NCI-H2227 (cell line): Measurements from ENCODE around the gene THOP1.
"Not testable (repeated sequence)": the region's sequence is repeated elsewhere in the genome, so short reads cannot be mapped to it uniquely, and the experiment has no call there.

Source experiments
- DNase-seq: peaks from one replicate; lab custom pipeline; 2025; ENCODE audit not compliant: unreplicated experiment; lab: John Stamatoyannopoulos, UW

Gene THOP1

GRCh38 chr19:2815191-2815614, 29.9 kb downstream of the THOP1 start:
- DNase-seq: no peak

GRCh38 chr19:2815923-2816322, 30.6 kb downstream of the THOP1 start:
- no peak for DNase-seq

GRCh38 chr19:2816641-2817040, 31.3 kb downstream of the THOP1 start:
- DNase-seq: no peak

GRCh38 chr19:2817237-2817829, 32.0 kb downstream of the THOP1 start:
- DNase-seq: not testable (repeated sequence)

- peak; percentile 97 for DNase-seq
Observed at GRCh38 chr19:2819540-2820111, 34.3 kb downstream of the THOP1 start, which contains the start of gene ZNF554. TSS of gene ZNF554 (plus strand) at chr19:2819868. CDS start at chr19:2820072, 204 bp downstream.

GRCh38 chr19:2820112-2820702, 34.9 kb downstream of the THOP1 start:
- DNase-seq: peak; percentile 33

GRCh38 chr19:2822846-2823245, 37.5 kb downstream of the THOP1 start:
- DNase-seq: no peak

- DNase-seq: no peak
Observed at GRCh38 chr19:2823646-2824045, 38.3 kb downstream of the THOP1 start.

- DNase-seq: no peak
Observed at GRCh38 chr19:2824129-2824528, 38.8 kb downstream of the THOP1 start.

- no peak for DNase-seq
Observed at GRCh38 chr19:2827022-2827421, 41.7 kb downstream of the THOP1 start.

GRCh38 chr19:2827840-2828489, 42.7 kb downstream of the THOP1 start:
- DNase-seq: no peak

- DNase-seq: no peak
Observed at GRCh38 chr19:2834294-2834871, 49.1 kb downstream of the THOP1 start.

- DNase-seq: no peak
Observed at GRCh38 chr19:2837430-2837829, 52.1 kb downstream of the THOP1 start.

- DNase-seq: peak; percentile 96
Observed at GRCh38 chr19:2840794-2841791, 55.8 kb downstream of the THOP1 start, which contains the start of gene ZNF555. TSS of gene ZNF555 (plus strand) at chr19:2841475. CDS start at chr19:2841573, 98 bp downstream.

- no peak for DNase-seq
Observed at GRCh38 chr19:2841855-2842574, 56.7 kb downstream of the THOP1 start.

- DNase-seq: no peak
Observed at GRCh38 chr19:2845107-2845506, 59.8 kb downstream of the THOP1 start.

GRCh38 chr19:2846180-2846894, 61.0 kb downstream of the THOP1 start:
- no peak for DNase-seq

GRCh38 chr19:2847507-2847906, 62.2 kb downstream of the THOP1 start:
- no peak for DNase-seq

- DNase-seq: no peak
Observed at GRCh38 chr19:2848616-2849015, 63.3 kb downstream of the THOP1 start.
